Glomerular visceral epithelial cell (primary cell): ENCODE results near the gene NPLOC4.

ENCODE experiments used
- DNase-seq: peaks from one replicate; pipeline ENCODE4 v3.0.0-alpha.2; 2016; ENCODE audit errors: extremely low spot score

The NPLOC4 gene

GRCh38 chr17:81662002-81662401 lies 25.1 kb upstream of the NPLOC4 start:
- no peak for DNase-seq

GRCh38 chr17:81660441-81660840 lies 23.5 kb upstream of the NPLOC4 start:
- no peak for DNase-seq

- no peak for DNase-seq
Observed at GRCh38 chr17:81659038-81659437, 22.1 kb upstream of the NPLOC4 start.

- no peak for DNase-seq
Observed at GRCh38 chr17:81656835-81657234, 19.9 kb upstream of the NPLOC4 start.

- no peak for DNase-seq
Observed at GRCh38 chr17:81656118-81656743, 19.3 kb upstream of the NPLOC4 start, which contains the start of gene PDE6G. Gene PDE6G, minus strand, starts transcription at chr17:81656542. Its CDS starts 3,237 bp downstream, at chr17:81653305.

GRCh38 chr17:81655378-81656117 lies 18.6 kb upstream of the NPLOC4 start:
- DNase-seq: no peak

- no peak for DNase-seq
Observed at GRCh38 chr17:81652906-81653771, 16.2 kb upstream of the NPLOC4 start.

- peak; percentile 94 for DNase-seq
Observed at GRCh38 chr17:81651692-81652091, 14.8 kb upstream of the NPLOC4 start.

- DNase-seq: no peak
Observed at GRCh38 chr17:81650951-81651350, 14.0 kb upstream of the NPLOC4 start.

GRCh38 chr17:81648707-81649085 lies 11.8 kb upstream of the NPLOC4 start:
- DNase-seq: no peak

GRCh38 chr17:81648013-81648706 lies 11.2 kb upstream of the NPLOC4 start:
- DNase-seq: no peak

- DNase-seq: no peak
Observed at GRCh38 chr17:81647640-81648012, 10.7 kb upstream of the NPLOC4 start.

- DNase-seq: no peak
Observed at GRCh38 chr17:81646869-81647600, 10.1 kb upstream of the NPLOC4 start.

- DNase-seq: no peak
Observed at GRCh38 chr17:81644976-81645952, 8.4 kb upstream of the NPLOC4 start.

- DNase-seq: no peak
Observed at GRCh38 chr17:81644496-81644895, 7.6 kb upstream of the NPLOC4 start.

GRCh38 chr17:81641825-81642489 lies 5.0 kb upstream of the NPLOC4 start:
- DNase-seq: peak; percentile 61

- DNase-seq: no peak
Observed at GRCh38 chr17:81640011-81640410, 3.1 kb upstream of the NPLOC4 start.

GRCh38 chr17:81638683-81639082 lies 1.8 kb upstream of the NPLOC4 start:
- DNase-seq: no peak

- DNase-seq: no peak
Observed at GRCh38 chr17:81635973-81636504, 873 bp downstream of the NPLOC4 start.
